ENCODE data around the gene PTPRD.
A peak's percentile ranks its signal among the peaks of the same experiment; 100 is the strongest.

Gene PTPRD

GRCh38 chr9:8863069-8863468, 1749.7 kb downstream of the PTPRD start:
- Mint-ChIP-seq H3K9me3 (no peaks in the 10 kb centered on the region), H3K4me3 (no peak overlapping the region)

GRCh38 chr9:8860925-8861324, 1751.9 kb downstream of the PTPRD start:
- no peak overlapping the region for H3K27ac Mint-ChIP-seq
- H3K4me3 Mint-ChIP-seq = no peak overlapping the region
- H3K9me3 Mint-ChIP-seq = no peaks in the 10 kb centered on the region
- H3K4me1 Mint-ChIP-seq = peaks cover 10% of the 10 kb centered on the region
- no peak for DNase-seq (ENCODE audit: low spot score in 2 of 2)
- no peak for ATAC-seq
- H3K36me3 Mint-ChIP-seq = no peaks in the 10 kb centered on the region

More at GRCh38 chr9:8863069-8863468, 1749.7 kb downstream of the PTPRD start:
- no peak for DNase-seq (ENCODE audit: low spot score in 2 of 2)
- peaks cover 10% of the 10 kb centered on the region for H3K4me1 Mint-ChIP-seq
- H3K36me3 Mint-ChIP-seq = no peaks in the 10 kb centered on the region
- ATAC-seq = no peak
- H3K27ac Mint-ChIP-seq = no peak overlapping the region

GRCh38 chr9:8860086-8860485, 1752.7 kb downstream of the PTPRD start:
- H3K4me1 Mint-ChIP-seq = peaks cover 10% of the 10 kb centered on the region
- no peak for DNase-seq (ENCODE audit: low spot score in 2 of 2)
- H3K9me3 Mint-ChIP-seq = no peaks in the 10 kb centered on the region
- H3K4me3 Mint-ChIP-seq = no peak overlapping the region
- H3K36me3 Mint-ChIP-seq = no peaks in the 10 kb centered on the region
- no peak overlapping the region for H3K27ac Mint-ChIP-seq
- ATAC-seq = no peak

GRCh38 chr9:8859416-8859815, 1753.4 kb downstream of the PTPRD start:
- ATAC-seq = no peak

GRCh38 chr9:8858596-8859161, 1754.1 kb downstream of the PTPRD start:
- H3K27ac Mint-ChIP-seq = no peak overlapping the region
- no peak for DNase-seq (ENCODE audit: low spot score in 2 of 2)
- H3K36me3 Mint-ChIP-seq = no peaks in the 10 kb centered on the region
- H3K4me1 Mint-ChIP-seq = peaks cover 10% of the 10 kb centered on the region
- ATAC-seq = no peak
- peak overlapping the region; percentile 55 for H3K4me3 Mint-ChIP-seq
- H3K9me3 Mint-ChIP-seq = no peaks in the 10 kb centered on the region

More at GRCh38 chr9:8859416-8859815, 1753.4 kb downstream of the PTPRD start:
- no peak overlapping the region for H3K27ac Mint-ChIP-seq
- DNase-seq (ENCODE audit: low spot score in 2 of 2) = no peak
- peaks cover 10% of the 10 kb centered on the region for H3K4me1 Mint-ChIP-seq
- H3K4me3 Mint-ChIP-seq = no peak overlapping the region
- H3K9me3 Mint-ChIP-seq = no peaks in the 10 kb centered on the region
- H3K36me3 Mint-ChIP-seq = no peaks in the 10 kb centered on the region

GRCh38 chr9:8857926-8858595, 1754.7 kb downstream of the PTPRD start:
- peak overlapping the region; percentile 55 for H3K4me3 Mint-ChIP-seq
- no peak overlapping the region for H3K27ac Mint-ChIP-seq
- H3K36me3 Mint-ChIP-seq = no peaks in the 10 kb centered on the region
- DNase-seq (ENCODE audit: low spot score in 2 of 2) = no peak
- ATAC-seq = no peak
- H3K4me1 Mint-ChIP-seq = peaks cover 10% of the 10 kb centered on the region
- H3K9me3 Mint-ChIP-seq = no peaks in the 10 kb centered on the region

GRCh38 chr9:8857068-8857925, 1755.5 kb downstream of the PTPRD start:
- no peak overlapping the region for H3K27ac Mint-ChIP-seq
- H3K4me1 Mint-ChIP-seq = peaks cover 10% of the 10 kb centered on the region
- H3K9me3 Mint-ChIP-seq = no peaks in the 10 kb centered on the region
- ATAC-seq = peak; percentile 37
- H3K4me3 Mint-ChIP-seq = peak overlapping the region; percentile 55
- no peak for DNase-seq (ENCODE audit: low spot score in 2 of 2)
- H3K36me3 Mint-ChIP-seq = no peaks in the 10 kb centered on the region

- H3K4me1 Mint-ChIP-seq = peaks cover 10% of the 10 kb centered on the region
- no peak for DNase-seq (ENCODE audit: low spot score in 2 of 2)
- H3K36me3 Mint-ChIP-seq = no peaks in the 10 kb centered on the region
- H3K9me3 Mint-ChIP-seq = no peaks in the 10 kb centered on the region
- no peak for ATAC-seq
- peak overlapping the region; percentile 55 for H3K4me3 Mint-ChIP-seq
- no peak overlapping the region for H3K27ac Mint-ChIP-seq
Observed at GRCh38 chr9:8856396-8857067, 1756.3 kb downstream of the PTPRD start.

- no peak overlapping the region for H3K4me3 Mint-ChIP-seq
Observed at GRCh38 chr9:8855046-8855445, 1757.8 kb downstream of the PTPRD start.

GRCh38 chr9:8852301-8852864, 1760.4 kb downstream of the PTPRD start:
- H3K27ac Mint-ChIP-seq = no peak overlapping the region
- ATAC-seq (no peak), DNase-seq (ENCODE audit: low spot score in 2 of 2) (no peak)
- H3K4me3 Mint-ChIP-seq = no peak overlapping the region
- H3K9me3 Mint-ChIP-seq = no peaks in the 10 kb centered on the region
- H3K4me1 Mint-ChIP-seq = no peaks in the 10 kb centered on the region
- no peaks in the 10 kb centered on the region for H3K36me3 Mint-ChIP-seq

More at GRCh38 chr9:8855046-8855445, 1757.8 kb downstream of the PTPRD start:
- DNase-seq (ENCODE audit: low spot score in 2 of 2) = no peak
- no peaks in the 10 kb centered on the region for H3K36me3 Mint-ChIP-seq
- ATAC-seq = no peak
- no peak overlapping the region for H3K27ac Mint-ChIP-seq
- H3K9me3 Mint-ChIP-seq = no peaks in the 10 kb centered on the region
- peaks cover 10% of the 10 kb centered on the region for H3K4me1 Mint-ChIP-seq

GRCh38 chr9:8850914-8851313, 1761.9 kb downstream of the PTPRD start:
- no peak overlapping the region for H3K4me3 Mint-ChIP-seq

GRCh38 chr9:8845808-8846207, 1767.0 kb downstream of the PTPRD start:
- Mint-ChIP-seq H3K9me3 (no peaks in the 10 kb centered on the region), H3K4me3 (no peak overlapping the region), H3K4me1 (no peaks in the 10 kb centered on the region), H3K36me3 (no peaks in the 10 kb centered on the region), H3K27ac (no peak overlapping the region)
- no peak for ATAC-seq
- no peak for DNase-seq (ENCODE audit: low spot score in 2 of 2)

More at GRCh38 chr9:8850914-8851313, 1761.9 kb downstream of the PTPRD start:
- Mint-ChIP-seq H3K9me3 (no peaks in the 10 kb centered on the region), H3K36me3 (no peaks in the 10 kb centered on the region), H3K4me1 (no peaks in the 10 kb centered on the region), H3K27ac (no peak overlapping the region)
- DNase-seq (ENCODE audit: low spot score in 2 of 2) = no peak
- ATAC-seq = no peak

- DNase-seq (ENCODE audit: low spot score in 2 of 2) (no peak), ATAC-seq (no peak)
- no peak overlapping the region for H3K4me3 Mint-ChIP-seq
- H3K9me3 Mint-ChIP-seq = no peaks in the 10 kb centered on the region
- no peak overlapping the region for H3K27ac Mint-ChIP-seq
- H3K4me1 Mint-ChIP-seq = no peaks in the 10 kb centered on the region
- H3K36me3 Mint-ChIP-seq = no peaks in the 10 kb centered on the region
Observed at GRCh38 chr9:8845376-8845775, 1767.4 kb downstream of the PTPRD start.

GRCh38 chr9:8844549-8844948, 1768.3 kb downstream of the PTPRD start:
- no peak for ATAC-seq
- Mint-ChIP-seq H3K4me3 (no peak overlapping the region), H3K9me3 (no peaks in the 10 kb centered on the region), H3K27ac (no peak overlapping the region), H3K4me1 (no peaks in the 10 kb centered on the region), H3K36me3 (no peaks in the 10 kb centered on the region)
- no peak for DNase-seq (ENCODE audit: low spot score in 2 of 2)

All from stimulated activated effector memory CD8-positive, alpha-beta T cell treated with anti-CD3 and anti-CD28 coated beads, Interleukin-12 subunit alpha, Interleukin-12 subunit beta, amount 100 ng/mL, for 72 hours (primary cell).